Stimulated activated CD4-positive, alpha-beta T cell treated with anti-CD3 and anti-CD28 coated beads, Interleukin-1b, Interleukin-23, amount 100 ng/mL, for 24 hours (primary cell): ENCODE results near the gene INF2.
A peak's percentile ranks its signal among the peaks of the same experiment; 100 is the strongest.

Experiments
- DNase-seq, 4 experiments: peaks; one replicate each; pipeline ENCODE4 v3.0.0-alpha.2; 2020; ENCODE audit warnings: low read depth in 4 of 4, low spot score in 1 of 4

Gene INF2

DNA sequence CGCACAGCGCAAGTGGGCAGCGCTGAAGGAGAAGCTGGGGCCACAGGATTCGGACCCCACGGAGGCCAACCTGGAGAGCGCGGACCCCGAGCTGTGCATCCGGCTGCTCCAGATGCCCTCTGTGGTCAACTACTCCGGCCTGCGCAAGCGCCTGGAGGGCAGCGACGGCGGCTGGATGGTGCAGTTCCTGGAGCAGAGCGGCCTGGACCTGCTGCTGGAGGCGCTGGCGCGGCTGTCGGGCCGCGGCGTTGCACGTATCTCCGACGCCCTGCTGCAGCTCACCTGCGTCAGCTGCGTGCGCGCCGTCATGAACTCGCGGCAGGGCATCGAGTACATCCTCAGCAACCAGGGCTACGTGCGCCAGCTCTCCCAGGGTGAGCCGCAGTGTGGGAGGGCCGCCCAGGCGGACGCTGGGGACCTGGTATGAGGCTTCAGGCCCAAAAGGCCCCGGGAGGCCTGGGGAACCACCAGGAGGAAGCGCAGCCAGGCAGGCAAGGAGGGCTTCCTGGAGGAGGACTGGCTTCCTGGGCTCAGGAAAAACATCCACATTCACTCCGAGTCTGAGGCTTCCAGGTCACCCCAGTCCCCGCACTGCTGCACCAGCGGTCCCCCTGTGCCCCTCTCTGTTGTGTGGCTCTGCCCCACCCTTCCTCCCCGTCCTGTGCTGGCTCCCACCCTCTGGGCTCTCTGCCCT, 12.1 kb downstream of the INF2 start:
- no peak for DNase-seq

DNA sequence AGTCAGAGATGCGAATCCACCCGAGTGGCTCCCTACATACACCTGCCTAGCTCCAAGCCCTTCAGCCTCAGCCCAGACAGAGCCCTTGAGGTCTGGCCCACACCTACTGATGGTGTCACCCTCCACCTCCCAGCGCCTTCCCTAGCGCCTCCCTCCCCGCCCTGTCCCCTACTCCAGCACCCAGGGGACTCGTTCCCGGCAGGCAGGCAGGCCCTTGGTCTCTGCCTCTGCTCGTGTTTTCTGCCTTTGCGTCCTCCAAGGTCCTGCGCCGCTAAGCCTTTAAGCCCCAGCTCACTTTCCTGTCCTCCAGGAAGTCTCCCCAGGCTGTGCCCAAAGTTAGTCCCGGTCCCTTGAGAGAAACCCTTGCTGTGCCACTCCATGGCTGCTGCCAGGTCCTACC, 12.7 kb downstream of the INF2 start:
- no peak for DNase-seq

DNA sequence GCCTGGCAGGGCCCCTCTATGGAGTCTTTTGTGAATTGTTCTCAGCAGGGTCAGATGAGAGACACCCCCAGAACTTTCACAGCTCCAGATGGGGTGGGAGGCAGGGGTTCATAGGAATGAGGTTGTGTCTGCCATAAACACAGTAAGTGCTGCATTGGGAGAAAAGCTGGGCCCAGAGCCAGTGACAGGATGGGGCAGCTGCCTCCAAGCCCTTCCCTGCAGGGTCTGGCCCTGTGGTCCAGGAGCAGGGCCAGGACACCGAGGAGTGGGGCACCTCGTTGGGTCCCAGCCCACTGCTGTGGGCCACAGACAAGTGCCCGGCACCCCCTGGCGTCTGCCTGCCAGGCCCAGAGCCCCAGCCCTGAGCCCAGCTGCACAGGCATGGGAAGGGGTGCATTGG, 13.3 kb downstream of the INF2 start:
- DNase-seq: no peak

DNA sequence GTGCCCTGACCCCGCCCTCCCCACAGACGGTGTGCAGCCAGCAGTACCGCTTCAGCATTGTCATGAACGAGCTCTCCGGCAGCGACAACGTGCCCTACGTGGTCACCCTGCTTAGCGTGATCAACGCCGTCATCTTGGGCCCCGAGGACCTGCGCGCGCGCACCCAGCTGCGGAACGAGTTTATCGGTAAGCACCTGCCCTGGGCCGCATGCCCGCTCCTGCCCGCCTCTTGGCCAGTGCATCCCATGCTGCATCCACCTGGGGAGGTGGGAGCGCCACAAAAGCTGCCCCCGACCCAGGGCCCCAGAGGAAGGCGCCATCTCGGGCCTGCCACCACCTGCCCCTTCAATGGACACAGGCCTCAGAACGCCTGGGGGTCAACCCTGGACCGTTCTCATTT, 13.9 kb downstream of the INF2 start:
- DNase-seq: no peak

DNA sequence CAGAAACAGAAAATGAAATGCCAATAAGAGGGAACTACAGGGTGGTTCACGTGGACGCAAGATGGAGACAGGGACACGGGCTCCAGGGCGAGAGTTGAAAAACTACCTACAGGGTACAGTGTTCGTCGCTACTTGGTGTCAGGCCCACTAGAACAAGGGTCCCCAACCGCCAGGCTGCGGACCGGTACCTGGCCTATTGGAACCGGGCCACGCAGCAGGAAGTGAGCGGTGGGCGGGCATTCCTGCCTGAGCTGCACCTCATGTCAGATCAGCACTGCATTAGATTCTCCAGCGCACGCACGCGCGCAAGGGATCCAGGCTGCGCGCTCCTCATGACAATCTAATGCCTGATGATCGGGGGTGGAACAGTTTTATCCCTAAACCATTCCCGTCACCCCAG, 14.8 kb downstream of the INF2 start:
- no peak for DNase-seq

DNA sequence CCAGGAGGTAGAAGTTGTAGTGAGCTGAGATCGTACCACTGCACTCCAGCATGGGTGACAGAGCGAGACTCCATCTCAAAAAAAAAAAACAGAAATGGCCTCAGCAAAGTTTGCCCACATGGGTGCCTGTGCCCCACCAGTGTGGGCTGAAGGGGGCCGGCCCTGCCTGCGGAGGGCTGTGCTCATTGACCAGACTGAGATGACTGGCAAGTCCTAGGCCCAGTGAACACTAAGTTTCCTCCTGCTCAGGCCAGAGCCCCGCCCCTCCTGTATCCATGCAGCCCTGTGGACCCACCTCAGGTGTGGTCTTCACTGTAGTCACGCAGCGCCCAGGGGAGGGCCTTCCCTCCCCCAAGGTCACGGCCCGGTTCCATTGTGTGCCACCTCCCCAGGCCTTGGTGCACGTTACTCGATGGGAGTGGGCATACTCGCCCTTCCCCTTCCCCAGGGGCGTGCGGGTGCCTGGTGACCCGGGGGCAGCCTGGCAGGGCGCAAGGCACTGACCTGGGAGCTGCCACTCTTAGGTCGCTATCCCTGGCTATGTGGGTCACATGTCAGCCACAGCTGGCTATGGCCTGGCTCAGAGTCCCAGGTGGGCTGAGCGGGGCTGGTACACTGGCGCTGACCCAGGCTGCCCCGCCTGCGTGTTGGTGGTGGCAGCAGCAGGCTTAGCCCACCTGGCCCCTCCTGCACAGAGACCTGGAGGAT, 16.1 kb downstream of the INF2 start:
- no peak for DNase-seq

DNA sequence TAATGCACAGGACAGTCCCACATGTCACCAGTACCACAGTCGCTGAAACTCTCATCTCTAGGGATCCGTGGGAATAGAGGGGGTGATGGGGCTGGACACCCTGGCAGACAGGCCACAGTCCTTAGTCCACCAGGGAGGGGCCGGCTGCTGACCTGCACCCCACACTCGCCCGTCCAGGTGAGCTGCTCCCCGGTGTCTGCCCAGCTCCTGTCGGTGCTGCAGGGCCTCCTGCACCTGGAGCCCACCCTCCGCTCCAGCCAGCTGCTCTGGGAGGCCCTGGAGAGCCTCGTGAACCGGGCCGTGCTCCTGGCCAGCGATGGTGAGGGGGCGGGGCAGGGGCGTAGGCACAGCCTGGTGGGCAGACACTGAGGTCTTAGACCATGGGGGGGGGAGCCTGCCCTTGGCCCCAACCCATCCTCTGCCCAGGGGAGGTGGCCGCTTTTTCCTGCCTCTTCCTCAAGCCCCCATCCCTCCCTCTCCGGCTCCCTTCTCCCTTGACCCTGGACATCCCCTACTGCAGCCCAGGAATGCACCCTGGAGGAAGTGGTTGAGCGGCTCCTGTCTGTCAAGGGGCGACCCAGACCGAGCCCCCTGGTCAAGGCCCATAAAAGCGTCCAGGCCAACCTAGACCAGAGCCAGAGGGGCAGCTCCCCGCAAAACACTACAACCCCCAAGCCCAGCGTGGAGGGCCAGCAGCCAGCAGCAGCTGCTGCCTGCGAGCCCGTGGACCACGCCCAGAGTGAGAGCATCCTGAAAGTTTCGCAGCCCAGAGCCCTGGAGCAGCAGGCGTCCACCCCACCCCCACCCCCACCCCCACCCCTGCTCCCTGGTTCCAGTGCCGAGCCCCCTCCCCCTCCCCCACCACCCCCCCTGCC, 17.6 kb downstream of the INF2 start:
- DNase-seq: no peak

DNA sequence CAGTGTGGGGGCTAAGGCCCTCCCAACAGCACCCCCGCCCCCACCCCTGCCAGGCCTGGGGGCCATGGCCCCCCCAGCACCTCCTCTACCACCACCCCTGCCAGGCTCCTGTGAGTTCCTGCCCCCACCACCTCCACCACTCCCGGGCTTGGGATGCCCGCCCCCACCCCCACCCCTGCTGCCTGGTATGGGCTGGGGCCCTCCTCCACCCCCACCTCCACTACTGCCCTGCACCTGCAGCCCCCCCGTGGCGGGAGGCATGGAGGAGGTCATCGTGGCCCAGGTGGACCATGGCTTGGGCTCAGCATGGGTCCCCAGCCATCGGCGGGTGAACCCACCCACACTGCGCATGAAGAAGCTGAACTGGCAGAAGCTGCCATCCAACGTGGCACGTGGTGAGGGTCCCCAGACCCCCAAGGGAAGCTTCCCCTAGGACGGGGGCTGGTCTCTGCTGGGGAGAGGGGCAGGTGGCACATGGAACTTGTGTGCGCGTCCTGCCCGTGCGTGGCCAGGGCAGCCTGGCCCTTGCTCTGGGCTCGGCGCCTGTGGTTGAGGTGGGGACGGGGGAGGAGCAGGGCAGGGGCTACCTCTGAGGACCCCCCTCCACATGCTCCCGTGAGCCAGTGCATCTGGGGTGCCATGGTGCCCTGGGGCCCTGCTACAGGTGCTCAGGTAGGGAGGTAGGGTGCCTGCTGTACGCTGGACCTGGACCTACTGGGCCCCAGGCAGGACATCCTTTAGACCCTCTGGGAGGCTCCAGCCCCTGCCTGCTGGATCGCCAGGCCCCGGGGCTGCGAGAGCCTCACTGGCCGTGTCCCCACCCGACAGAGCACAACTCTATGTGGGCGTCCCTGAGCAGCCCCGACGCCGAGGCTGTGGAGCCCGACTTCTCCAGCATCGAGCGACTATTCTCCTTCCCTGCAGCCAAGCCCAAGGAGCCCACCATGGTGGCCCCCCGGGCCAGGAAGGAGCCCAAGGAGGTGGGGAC, 18.5 kb downstream of the INF2 start:
- DNase-seq: no peak

DNA sequence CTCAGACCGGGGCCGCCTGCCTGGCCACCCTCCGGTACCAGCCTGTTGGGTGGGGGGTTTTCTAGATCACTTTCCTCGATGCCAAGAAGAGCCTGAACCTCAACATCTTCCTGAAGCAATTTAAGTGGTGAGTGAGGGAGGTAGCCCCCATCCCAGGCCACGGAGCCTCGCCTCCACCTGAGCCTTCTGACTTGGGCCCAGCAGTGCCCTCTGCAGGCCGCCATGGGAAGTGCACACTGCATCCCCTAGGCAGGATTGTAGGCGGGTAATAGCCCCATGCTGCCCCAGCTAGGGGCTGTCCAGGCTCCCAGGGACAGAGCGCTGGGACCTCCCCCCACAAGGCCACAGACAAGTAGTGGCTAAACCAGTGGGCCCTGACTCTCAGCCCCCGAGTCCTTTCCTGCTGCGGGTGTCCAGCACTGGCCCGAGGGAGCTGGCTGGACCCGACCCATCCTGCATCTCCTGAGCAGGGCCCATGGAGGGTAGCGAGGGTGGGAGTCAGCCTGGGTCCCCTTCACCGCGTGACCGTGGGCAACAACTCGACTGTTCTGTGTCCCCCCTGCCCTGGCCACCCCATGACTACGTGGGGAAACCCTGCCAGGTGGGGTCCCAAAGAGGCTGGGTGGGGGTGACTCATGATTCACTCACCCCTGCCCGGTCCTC, 19.3 kb downstream of the INF2 start:
- peak; percentile 30 to 58 (median 56) for DNase-seq

DNA sequence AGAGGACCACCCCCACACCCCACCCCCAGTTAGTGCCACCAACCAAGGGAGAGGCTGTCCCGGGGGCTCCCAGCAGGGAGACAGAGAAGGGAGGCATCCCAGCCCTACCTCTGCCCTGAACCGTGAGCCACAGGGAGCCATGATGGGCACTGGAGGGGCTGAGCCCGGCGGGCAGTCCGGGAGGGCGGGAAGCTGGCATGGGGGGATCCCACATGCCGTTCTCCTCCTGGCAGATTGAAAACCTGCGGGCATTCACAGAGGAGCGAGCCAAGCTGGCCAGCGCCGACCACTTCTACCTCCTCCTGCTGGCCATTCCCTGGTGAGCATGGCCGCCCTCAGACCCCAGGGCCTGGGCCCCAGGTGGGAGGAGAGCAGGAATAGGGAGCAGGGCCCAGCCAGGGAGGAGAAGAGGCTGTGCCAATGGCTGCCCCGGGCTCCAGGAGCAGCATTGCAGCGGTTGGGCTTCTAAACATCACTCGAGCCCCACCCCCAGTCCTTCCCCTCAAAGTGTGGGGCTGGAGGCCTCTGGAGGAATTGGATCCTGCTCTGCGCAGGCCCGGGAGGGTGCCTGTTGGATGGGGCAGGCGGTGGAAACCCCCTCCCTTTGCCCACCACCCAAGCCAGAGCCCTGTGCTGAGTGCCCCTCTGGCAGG, 20.1 kb downstream of the INF2 start:
- no peak for DNase-seq

DNA sequence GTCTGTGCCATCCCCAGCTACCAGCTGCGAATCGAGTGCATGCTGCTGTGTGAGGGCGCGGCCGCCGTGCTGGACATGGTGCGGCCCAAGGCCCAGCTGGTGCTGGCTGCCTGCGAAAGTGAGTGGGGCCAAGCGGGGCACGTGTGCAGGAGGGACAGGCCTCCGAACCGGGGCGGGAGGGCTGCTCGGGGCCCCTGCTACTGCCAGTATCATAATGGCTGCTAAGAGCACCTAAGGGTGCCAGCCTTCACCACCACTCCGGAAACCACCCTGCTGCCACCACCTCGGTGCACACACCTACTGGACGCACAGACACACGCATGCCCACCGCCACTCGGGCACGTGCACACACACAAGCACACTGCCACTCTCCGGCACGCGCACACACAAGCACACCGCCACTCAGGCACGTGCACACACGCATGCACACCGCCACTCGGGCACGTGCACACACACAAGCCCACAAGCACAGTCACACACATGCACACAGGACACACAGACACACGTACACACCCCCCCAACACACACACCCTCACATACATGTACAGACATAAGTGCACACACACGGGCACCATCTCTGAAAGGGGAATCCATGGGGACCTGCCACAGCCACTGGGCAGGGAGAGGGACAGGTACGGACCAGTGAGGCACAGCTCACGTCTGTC, 20.8 kb downstream of the INF2 start:
- DNase-seq: no peak

DNA sequence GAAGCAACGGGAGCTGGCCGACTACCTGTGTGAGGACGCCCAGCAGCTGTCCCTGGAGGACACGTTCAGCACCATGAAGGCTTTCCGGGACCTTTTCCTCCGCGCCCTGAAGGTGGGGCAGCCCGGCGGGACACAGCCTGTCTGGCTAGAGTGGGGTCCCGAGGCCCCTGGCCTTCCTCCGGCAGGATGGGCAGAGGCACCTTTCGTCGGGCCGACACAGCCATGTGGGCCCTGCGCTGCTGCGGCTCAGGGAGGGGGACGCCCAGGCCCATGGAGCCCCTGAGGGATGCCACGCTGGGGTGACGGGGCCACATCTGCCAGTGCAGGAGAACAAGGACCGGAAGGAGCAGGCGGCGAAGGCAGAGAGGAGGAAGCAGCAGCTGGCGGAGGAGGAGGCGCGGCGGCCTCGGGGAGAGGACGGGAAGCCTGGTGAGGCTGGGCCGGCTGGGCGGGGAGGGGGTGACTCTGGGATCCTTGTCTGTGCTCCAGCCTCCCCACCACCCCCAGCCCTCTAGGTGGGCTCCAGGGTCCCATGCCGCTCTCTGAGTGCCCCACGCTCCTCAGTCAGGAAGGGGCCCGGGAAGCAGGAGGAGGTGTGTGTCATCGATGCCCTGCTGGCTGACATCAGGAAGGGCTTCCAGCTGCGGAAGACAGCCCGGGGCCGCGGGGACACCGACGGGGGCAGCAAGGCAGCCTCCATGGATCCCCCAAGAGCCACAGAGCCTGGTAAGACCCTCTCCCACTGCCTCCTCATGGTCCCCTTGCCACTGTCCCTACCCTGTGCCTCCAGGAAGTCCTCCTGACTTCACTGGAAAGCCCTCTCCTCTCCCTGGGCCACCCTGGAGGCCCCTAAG, 23.7 kb downstream of the INF2 start:
- no peak for DNase-seq

DNA sequence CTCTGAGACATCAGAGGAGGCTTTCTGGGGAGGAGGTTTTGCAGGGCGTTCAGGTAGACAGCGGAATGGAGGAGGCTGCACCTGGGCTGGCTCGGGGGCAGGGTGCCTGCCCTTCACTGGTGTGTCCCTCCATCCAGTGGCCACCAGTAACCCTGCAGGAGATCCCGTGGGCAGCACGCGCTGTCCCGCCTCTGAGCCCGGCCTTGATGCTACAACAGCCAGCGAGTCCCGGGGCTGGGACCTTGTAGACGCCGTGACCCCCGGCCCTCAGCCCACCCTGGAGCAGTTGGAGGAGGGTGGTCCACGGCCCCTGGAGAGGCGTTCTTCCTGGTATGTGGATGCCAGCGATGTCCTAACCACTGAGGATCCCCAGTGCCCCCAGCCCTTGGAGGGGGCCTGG, 24.6 kb downstream of the INF2 start:
- DNase-seq: no peak

DNA sequence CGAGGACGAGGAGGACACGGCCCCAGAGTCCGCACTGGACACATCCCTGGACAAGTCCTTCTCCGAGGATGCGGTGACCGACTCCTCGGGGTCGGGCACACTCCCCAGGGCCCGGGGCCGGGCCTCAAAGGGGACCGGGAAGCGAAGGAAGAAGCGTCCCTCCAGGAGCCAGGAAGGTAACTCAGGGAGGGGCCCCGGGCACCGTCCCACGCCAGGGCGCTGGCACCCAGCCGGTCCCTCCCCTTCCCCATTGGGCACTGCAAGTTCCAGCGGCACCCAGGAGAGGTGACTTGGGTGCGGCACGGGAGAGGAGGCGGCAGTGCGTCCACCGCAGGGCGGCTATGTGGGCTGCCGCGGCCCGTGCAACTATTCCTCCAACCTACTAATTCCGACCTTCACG, 25.3 kb downstream of the INF2 start:
- no peak for DNase-seq

DNA sequence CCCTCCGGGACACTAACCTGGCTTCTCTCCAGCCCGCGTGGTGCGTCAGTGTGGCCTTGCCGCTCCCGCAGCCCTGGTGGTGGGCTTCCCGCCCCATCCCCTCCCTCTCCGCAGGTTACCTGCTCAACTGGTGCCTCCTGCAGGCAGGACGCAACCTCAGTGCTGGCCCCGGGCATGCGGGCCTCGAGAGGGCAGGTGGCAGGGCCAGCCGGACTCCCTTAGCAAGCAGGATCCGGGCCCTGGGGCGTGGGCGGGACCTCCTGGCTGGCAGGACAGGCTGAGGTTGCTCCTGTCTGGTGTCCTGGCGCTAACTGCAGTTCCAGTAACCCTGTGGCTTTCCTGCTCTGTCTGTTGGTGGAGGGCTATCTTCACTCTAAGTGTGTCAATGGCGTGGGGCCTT, 26.0 kb downstream of the INF2 start:
- no peak for DNase-seq

DNA sequence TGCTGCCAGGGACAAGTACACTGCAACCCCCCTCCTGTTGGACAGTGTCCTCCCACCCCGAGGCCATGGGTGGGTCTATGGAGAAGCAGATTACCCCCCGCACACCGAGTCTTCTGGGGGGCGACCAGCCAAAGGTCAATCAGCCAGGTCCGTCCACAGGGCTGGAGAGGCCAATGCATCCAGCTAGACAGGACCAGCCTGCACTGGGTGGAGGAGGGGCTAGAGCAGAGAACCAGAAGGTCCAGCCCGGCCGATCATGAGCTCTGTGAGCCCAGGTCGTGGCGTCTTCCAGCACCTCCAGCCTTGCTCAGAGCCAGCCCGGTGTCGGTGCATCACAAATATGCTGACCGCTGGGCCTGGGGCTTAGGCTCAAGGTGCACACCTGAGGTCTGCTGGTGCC, 26.5 kb downstream of the INF2 start:
- DNase-seq: no peak

DNA sequence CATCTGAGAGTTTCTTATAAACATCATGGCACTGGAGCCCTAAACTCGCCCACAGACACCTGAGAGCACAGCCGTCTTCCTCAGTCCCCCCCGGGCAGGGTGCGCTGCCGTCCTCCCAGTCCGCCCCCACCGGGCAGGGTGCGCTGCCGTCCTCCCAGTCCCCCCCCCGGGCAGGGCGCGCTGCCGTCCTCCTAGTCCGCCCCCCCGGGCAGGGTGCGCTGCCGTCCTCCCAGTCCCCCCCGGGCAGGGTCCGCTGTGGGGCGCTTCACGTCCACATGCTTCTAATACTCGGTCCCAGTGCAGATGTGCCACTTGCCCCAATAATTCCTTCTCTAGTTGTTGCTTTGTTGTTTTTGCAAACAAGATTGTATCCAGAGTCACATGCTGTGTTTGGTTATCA, 27.7 kb downstream of the INF2 start:
- no peak for DNase-seq

DNA sequence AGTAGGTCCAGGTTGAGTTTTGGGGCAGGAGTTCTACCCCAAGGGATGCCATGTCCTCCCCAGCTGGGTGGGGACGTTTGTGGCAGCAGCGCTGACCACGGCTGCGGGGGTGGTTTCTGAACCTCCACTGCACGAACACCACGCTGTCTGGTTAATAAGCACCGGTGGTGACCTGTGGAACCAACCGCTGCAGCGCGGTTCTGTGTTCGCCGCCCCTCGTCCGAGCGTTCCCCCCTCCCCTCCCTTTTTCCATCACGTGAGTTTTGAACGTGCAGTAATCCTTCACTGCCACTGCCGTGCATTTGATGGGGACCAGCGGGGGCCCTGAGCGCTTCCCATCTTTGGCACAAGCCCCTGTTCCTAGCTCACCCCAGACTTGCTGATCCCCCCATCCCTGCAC, 28.2 kb downstream of the INF2 start:
- DNase-seq: no peak
